Neural cell (in vitro differentiated cells): Measurements from ENCODE around the gene BNC2. TPM values are rescaled to one million over a fixed set of nuclear protein-coding genes. Genes with fewer than 3 reads are reported as not detected.

Source experiments
- H2AFZ ChIP-seq: fragments of 200-600, 300-800 bp; sonication (generic), shearing (Covaris generic); 2 replicates; pipeline ENCODE4 v1.6.0; 2014; ENCODE audit warnings: low read depth, mild to moderate bottlenecking, antibody characterized with exemption, low read length, moderate library complexity
- H3F3A ChIP-seq: fragments of 200-600 bp; shearing (Covaris generic); 2 replicates; pipeline ENCODE4 v1.6.1; 2016; ENCODE audit warnings: mild to moderate bottlenecking, moderate library complexity, mixed read lengths, antibody characterized with exemption, low read length; ENCODE audit not compliant: insufficient read depth, poor library complexity, severe bottlenecking
- H3K27ac ChIP-seq: fragments of 200-600, 300-800 bp; sonication (generic), shearing (Covaris generic); 2 replicates; pipeline ENCODE4 v1.5.1; 2014; ENCODE audit warnings: mild to moderate bottlenecking, low read length, moderate library complexity
- H3K27me3 ChIP-seq: fragments of 300-800, 200-600 bp; sonication (generic), shearing (Covaris generic); 2 replicates; pipeline ENCODE4 v1.6.0; 2014; ENCODE audit warnings: mild to moderate bottlenecking, low read depth, low read length, moderate library complexity; ENCODE audit not compliant: insufficient read depth
- H3K36me3 ChIP-seq: fragments of 300-800, 200-600 bp; sonication (generic), shearing (Covaris generic); 2 replicates; pipeline ENCODE4 v1.5.1; 2014; ENCODE audit warnings: mild to moderate bottlenecking, antibody characterized with exemption, low read length, moderate library complexity; ENCODE audit not compliant: insufficient read depth
- H3K4me2 ChIP-seq: fragments of 300-800, 200-600 bp; sonication (generic), shearing (Covaris generic); 2 replicates; pipeline ENCODE4 v1.6.0; 2014; ENCODE audit warnings: mild to moderate bottlenecking, low read length
- H3K4me3 ChIP-seq: fragments of 300-800, 200-600 bp; sonication (generic), shearing (Covaris generic); 2 replicates; pipeline ENCODE4 v1.5.1; 2014; ENCODE audit warnings: mild to moderate bottlenecking, low read length, moderate library complexity
- H3K79me2 ChIP-seq: fragments of 200-600 bp; shearing (Covaris generic); replicated peaks from 2 replicates; pipeline ENCODE4 v1.6.0; 2014; ENCODE audit warnings: mild to moderate bottlenecking, low read length, moderate library complexity; ENCODE audit not compliant: insufficient read depth
- H3K9ac ChIP-seq: fragments of 300-800, 200-600 bp; sonication (generic), shearing (Covaris generic); 2 replicates; pipeline ENCODE4 v1.6.1; 2016; ENCODE audit warnings: mild to moderate bottlenecking, low read length, mixed read lengths
- H3K9me2 ChIP-seq: fragments of 200-600 bp; shearing (Covaris generic); 2 replicates; pipeline ENCODE4 v1.6.1; 2016; ENCODE audit warnings: mild to moderate bottlenecking, low read length, mixed read lengths; ENCODE audit not compliant: insufficient read depth
- H3K9me3 ChIP-seq: fragments of 200-600, 300-800 bp; sonication (generic), shearing (Covaris generic); 2 replicates; pipeline ENCODE4 v1.6.1; 2016; ENCODE audit warnings: mild to moderate bottlenecking, mixed run types, low read length, moderate library complexity, mixed read lengths
- H4K20me1 ChIP-seq: fragments of 200-600 bp; shearing (Covaris generic); 2 replicates; pipeline ENCODE4 v1.6.1; 2016; ENCODE audit warnings: mild to moderate bottlenecking, mixed run types; ENCODE audit not compliant: insufficient read depth
- CTCF ChIP-seq: fragments of 450-650 bp; IDR thresholded peaks from 2 replicates; pipeline ENCODE4 v1.5.1; 2014; ENCODE audit warnings: antibody characterized with exemption, mild to moderate bottlenecking, moderate library complexity; ENCODE audit not compliant: poor library complexity, severe bottlenecking
- EP300 ChIP-seq: fragments of 450-650 bp; conservative IDR thresholded peaks from 2 replicates; pipeline ENCODE4 v1.6.1; 2014; ENCODE audit warnings: antibody characterized with exemption, mild to moderate bottlenecking, moderate library complexity; ENCODE audit not compliant: poor library complexity, severe bottlenecking
- EZH2 ChIP-seq: fragments of 200-600, 300-800 bp; shearing (Covaris generic), sonication (generic); IDR thresholded peaks from 2 replicates; pipeline ENCODE4 v1.6.1; 2014; ENCODE audit warnings: antibody characterized with exemption, low read length, borderline replicate concordance, mild to moderate bottlenecking; ENCODE audit not compliant: insufficient read depth, poor library complexity, severe bottlenecking
- MXI1 ChIP-seq: fragments of 450-650 bp; conservative IDR thresholded peaks from 2 replicates; pipeline ENCODE4 v1.6.1; 2014; ENCODE audit warnings: antibody characterized with exemption, mild to moderate bottlenecking; ENCODE audit not compliant: poor library complexity, severe bottlenecking
- POLR2AphosphoS5 ChIP-seq: IDR thresholded peaks from 2 replicates; pipeline ENCODE4 v1.6.1; 2012
- RAD21 ChIP-seq: fragments of 450-650 bp; conservative IDR thresholded peaks from 2 replicates; pipeline ENCODE4 v1.6.1; 2014; ENCODE audit warnings: antibody characterized with exemption, mild to moderate bottlenecking, moderate library complexity
- REST ChIP-seq: IDR thresholded peaks from 2 replicates; pipeline ENCODE4 v1.6.1; 2012; ENCODE audit warnings: borderline replicate concordance
- SMC3 ChIP-seq: fragments of 450-650 bp; conservative IDR thresholded peaks from 2 replicates; pipeline ENCODE4 v1.6.1; 2014; ENCODE audit warnings: antibody characterized with exemption, mild to moderate bottlenecking, moderate library complexity; ENCODE audit not compliant: poor library complexity
- TAF1 ChIP-seq: IDR thresholded peaks from 2 replicates; pipeline ENCODE4 v1.6.1; 2012; ENCODE audit warnings: low read depth
- polyA plus RNA-seq: library from polyadenylated mRNA; depleted of rRNA; stranded (reverse); fragments of >200 nt; gene quantifications from 2 replicates; pipeline ENCODE4 v1.2.3, GENCODE V29; 2014

BNC2 gene
- polyA plus RNA-seq, 1 donor from 2014 or later: 1.3 TPM

- H2AFZ ChIP-seq: no peak overlapping the region
- no peak overlapping the region for H3K4me2 ChIP-seq
- H3K27me3 ChIP-seq: no peaks in the 10 kb centered on the region
- no peaks in the 10 kb centered on the region for H3K9me2 ChIP-seq
- H3K4me3 ChIP-seq: no peak overlapping the region
- no peaks in the 10 kb centered on the region for H3K79me2 ChIP-seq
- no peak for TF ChIP-seq REST
- no peak for TF ChIP-seq EZH2
- no peak for TF ChIP-seq TAF1
- TF ChIP-seq CTCF: no peak
- TF ChIP-seq POLR2AphosphoS5: no peak
- no peak overlapping the region for H3K27ac ChIP-seq
- no peaks in the 10 kb centered on the region for H3K9me3 ChIP-seq
- H4K20me1 ChIP-seq: no peaks in the 10 kb centered on the region
- H3K36me3 ChIP-seq: no peaks in the 10 kb centered on the region
- H3K9ac ChIP-seq: no peak overlapping the region
- no peaks in the 10 kb centered on the region for H3F3A ChIP-seq
These were observed 344.1 kb downstream of the BNC2 start for GRCh38 chr9:16526380-16526779.

GRCh38 chr9:16524823-16525222, 345.6 kb downstream of the BNC2 start:
- Histone ChIP-seq H3K79me2 (no peaks in the 10 kb centered on the region), H3F3A (no peaks in the 10 kb centered on the region), H3K27me3 (no peaks in the 10 kb centered on the region), H3K4me2 (no peak overlapping the region), H3K9ac (no peak overlapping the region), H3K9me2 (no peaks in the 10 kb centered on the region), H4K20me1 (no peaks in the 10 kb centered on the region), H3K4me3 (no peak overlapping the region), H2AFZ (no peak overlapping the region), H3K27ac (no peak overlapping the region), H3K9me3 (no peaks in the 10 kb centered on the region), H3K36me3 (no peaks in the 10 kb centered on the region)
- no peak for TF ChIP-seq POLR2AphosphoS5

GRCh38 chr9:16524078-16524477, 346.4 kb downstream of the BNC2 start:
- no peaks in the 10 kb centered on the region for H3K27me3 ChIP-seq
- no peak for TF ChIP-seq SMC3
- TF ChIP-seq EZH2: no peak
- no peak for TF ChIP-seq REST
- no peak for TF ChIP-seq POLR2AphosphoS5
- TF ChIP-seq CTCF: no peak
- no peak for TF ChIP-seq MXI1
- no peak for TF ChIP-seq EP300
- no peak for TF ChIP-seq RAD21
- TF ChIP-seq TAF1: no peak
- H3K79me2 ChIP-seq: no peaks in the 10 kb centered on the region
- H3K27ac ChIP-seq: no peak overlapping the region
- H3K4me2 ChIP-seq: no peak overlapping the region
- no peak overlapping the region for H3K4me3 ChIP-seq
- no peaks in the 10 kb centered on the region for H4K20me1 ChIP-seq
- H3F3A ChIP-seq: no peaks in the 10 kb centered on the region
- H2AFZ ChIP-seq: no peak overlapping the region
- no peaks in the 10 kb centered on the region for H3K9me2 ChIP-seq
- no peaks in the 10 kb centered on the region for H3K9me3 ChIP-seq
- no peak overlapping the region for H3K9ac ChIP-seq
- no peaks in the 10 kb centered on the region for H3K36me3 ChIP-seq
